Renal cortex interstitium (tissue), 15 donors: ENCODE results near the gene EIF4G3. TPM values are rescaled to one million over a fixed set of nuclear protein-coding genes. Genes with fewer than 3 reads are reported as not detected.
"Not testable (repeated sequence)": the region's sequence is repeated elsewhere in the genome, so short reads cannot be mapped to it uniquely, and the experiment has no call there.

Experiments
- DNase-seq, 11 donors: peaks; one replicate each; pipeline ENCODE4 v3.0.0-alpha.2; 2013; ENCODE audit warnings: low read depth in 9 of 11, low spot score in 4 of 11; ENCODE audit errors: extremely low read depth in 1 of 11
- long read RNA-seq, 16 experiments: transcript quantifications; one replicate each; lab custom pipeline, GENCODE V29; 2026
- polyA plus RNA-seq, 3 donors: library from polyadenylated mRNA; unstranded; fragments of 120-200 nt; gene quantifications; one replicate each; pipeline ENCODE4 v1.2.1, GENCODE V29; 2013; ENCODE audit not compliant: insufficient read length in 3 of 3

EIF4G3 gene, protein sequence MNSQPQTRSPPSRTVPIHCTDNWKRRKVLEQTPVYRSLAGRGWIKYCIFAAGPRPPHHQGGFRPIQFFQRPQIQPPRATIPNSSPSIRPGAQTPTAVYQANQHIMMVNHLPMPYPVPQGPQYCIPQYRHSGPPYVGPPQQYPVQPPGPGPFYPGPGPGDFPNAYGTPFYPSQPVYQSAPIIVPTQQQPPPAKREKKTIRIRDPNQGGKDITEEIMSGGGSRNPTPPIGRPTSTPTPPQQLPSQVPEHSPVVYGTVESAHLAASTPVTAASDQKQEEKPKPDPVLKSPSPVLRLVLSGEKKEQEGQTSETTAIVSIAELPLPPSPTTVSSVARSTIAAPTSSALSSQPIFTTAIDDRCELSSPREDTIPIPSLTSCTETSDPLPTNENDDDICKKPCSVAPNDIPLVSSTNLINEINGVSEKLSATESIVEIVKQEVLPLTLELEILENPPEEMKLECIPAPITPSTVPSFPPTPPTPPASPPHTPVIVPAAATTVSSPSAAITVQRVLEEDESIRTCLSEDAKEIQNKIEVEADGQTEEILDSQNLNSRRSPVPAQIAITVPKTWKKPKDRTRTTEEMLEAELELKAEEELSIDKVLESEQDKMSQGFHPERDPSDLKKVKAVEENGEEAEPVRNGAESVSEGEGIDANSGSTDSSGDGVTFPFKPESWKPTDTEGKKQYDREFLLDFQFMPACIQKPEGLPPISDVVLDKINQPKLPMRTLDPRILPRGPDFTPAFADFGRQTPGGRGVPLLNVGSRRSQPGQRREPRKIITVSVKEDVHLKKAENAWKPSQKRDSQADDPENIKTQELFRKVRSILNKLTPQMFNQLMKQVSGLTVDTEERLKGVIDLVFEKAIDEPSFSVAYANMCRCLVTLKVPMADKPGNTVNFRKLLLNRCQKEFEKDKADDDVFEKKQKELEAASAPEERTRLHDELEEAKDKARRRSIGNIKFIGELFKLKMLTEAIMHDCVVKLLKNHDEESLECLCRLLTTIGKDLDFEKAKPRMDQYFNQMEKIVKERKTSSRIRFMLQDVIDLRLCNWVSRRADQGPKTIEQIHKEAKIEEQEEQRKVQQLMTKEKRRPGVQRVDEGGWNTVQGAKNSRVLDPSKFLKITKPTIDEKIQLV (N-terminal part only)
- 10 to 100 TPM; 67.4 to 73.2 (median 70.4) TPM for polyA plus RNA-seq
- long read RNA-seq, donor 1 = 0 reads
- long read RNA-seq, donor 2 = 0 reads
- long read RNA-seq, donor 3, partial matches to known transcripts = 6 of 6 reads
- long read RNA-seq, donor 3, other reads (novel, unspliced or antisense) = 0 of 6 reads
- long read RNA-seq, donor 4, partial matches to known transcripts = 14 of 14 reads
- long read RNA-seq, donor 4, other reads (novel, unspliced or antisense) = 0 of 14 reads
- long read RNA-seq, donor 5 = 0 reads
- long read RNA-seq, donor 6, partial matches to known transcripts = 5 of 6 reads
- long read RNA-seq, donor 6, other reads (novel, unspliced or antisense) = 0 of 6 reads
- long read RNA-seq, donor 7, partial matches to known transcripts = 5 of 5 reads
- long read RNA-seq, donor 7, other reads (novel, unspliced or antisense) = 0 of 5 reads
- long read RNA-seq, donor 8, partial matches to known transcripts = 17 of 17 reads
- long read RNA-seq, donor 8, other reads (novel, unspliced or antisense) = 0 of 17 reads
- long read RNA-seq, donor 9, full-length matches to known transcripts = 3 of 57 reads
- long read RNA-seq, donor 9, partial matches to known transcripts = 54 of 57 reads
- long read RNA-seq, donor 9, other reads (novel, unspliced or antisense) = 0 of 57 reads
- long read RNA-seq, donor 10, partial matches to known transcripts = 9 of 9 reads
- long read RNA-seq, donor 10, other reads (novel, unspliced or antisense) = 0 of 9 reads
- long read RNA-seq, donor 11, full-length matches to known transcripts = 1 of 23 reads
- long read RNA-seq, donor 11, partial matches to known transcripts = 22 of 23 reads
- long read RNA-seq, donor 11, other reads (novel, unspliced or antisense) = 0 of 23 reads
- long read RNA-seq, donor 12, partial matches to known transcripts = 0 of 1 reads
- long read RNA-seq, donor 12, other reads (novel, unspliced or antisense) = 0 of 1 reads
- long read RNA-seq, donor 13, partial matches to known transcripts = 16 of 18 reads
- long read RNA-seq, donor 13, other reads (novel, unspliced or antisense) = 0 of 18 reads
- long read RNA-seq, donor 14, full-length matches to known transcripts = 2 of 2 reads
- long read RNA-seq, donor 14, partial matches to known transcripts = 0 of 2 reads
- long read RNA-seq, donor 14, other reads (novel, unspliced or antisense) = 0 of 2 reads
- long read RNA-seq, donor 15 = 0 reads
- long read RNA-seq, donor 16, partial matches to known transcripts = 79 of 80 reads
- long read RNA-seq, donor 16, other reads (novel, unspliced or antisense) = 0 of 80 reads

DNA sequence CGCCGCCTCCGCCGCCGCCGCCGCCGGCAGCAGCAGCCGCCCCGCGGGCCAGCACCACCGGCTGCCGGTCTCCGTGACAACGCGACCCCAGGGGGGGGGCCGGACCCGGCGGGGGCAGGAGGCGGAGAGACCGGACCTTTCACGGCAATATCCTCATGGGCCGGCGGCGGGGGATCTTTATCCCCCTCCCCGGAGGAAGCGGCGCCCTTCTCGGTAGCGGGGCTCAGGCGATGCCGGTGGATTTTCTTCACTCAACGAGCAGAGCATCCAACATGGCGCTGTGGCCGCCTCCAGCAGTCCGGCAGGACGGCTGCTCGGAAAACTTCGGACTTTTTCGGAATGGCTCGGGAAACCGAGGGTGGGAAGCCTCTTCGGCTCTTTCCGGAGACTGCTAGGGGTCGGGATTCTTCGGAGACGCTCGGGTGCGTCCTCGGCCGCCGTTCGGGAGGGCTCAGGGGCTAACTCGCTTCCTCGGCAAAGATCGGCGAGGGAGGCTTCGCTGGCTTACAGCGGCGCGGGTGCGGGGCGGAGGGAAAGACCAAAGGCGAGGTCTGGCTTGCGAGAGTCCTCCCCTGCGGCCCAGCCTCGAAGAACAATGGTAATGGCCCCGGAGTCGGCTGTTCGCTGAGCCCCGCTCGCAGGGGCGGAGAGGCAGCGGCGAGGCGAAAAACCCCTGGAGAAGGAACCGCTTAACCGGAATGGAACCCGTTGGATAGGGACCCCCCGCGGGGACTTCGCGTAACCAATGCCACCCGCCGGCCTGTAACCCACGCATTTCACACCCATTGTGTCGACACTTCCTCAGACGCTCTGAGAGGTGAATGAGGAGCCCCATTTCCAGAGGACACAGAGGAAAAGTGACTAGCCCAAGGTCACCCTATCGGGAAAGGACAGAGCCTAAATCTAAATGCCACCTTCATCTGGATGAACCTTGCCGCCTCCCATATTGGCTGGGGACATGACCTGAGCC, at the start of gene EIF4G3:
EIF4G3 (minus strand) TSS at position 312 of the 970 bp plus-strand sequence. CDS start 174,155 bp downstream, outside the sequence.
- DNase-seq = peak; percentile 95 to 100 (median 98)

- DNase-seq = no peak
Measured at GRCh38 chr1:21225065-21225464, 48.4 kb upstream of the EIF4G3 start.

DNA sequence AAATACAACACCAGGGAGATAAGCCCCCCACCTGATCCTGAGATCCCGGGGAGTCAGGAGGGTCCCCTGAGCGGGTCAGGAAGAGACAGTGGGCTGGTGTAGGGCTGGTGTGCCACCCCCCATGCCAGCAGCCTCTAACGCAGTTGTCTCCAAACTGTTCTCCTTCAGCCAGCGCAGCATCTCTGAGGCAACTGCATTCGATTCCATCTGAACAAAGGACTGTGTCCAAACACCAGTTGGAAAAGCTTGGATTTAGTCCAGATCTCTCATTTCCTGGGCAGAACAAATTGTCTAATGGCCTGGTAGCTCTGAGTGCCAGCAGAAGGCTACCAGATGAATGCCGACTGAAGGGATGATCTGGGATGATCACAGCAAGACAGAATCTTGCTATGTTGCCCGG, 44.1 kb upstream of the EIF4G3 start:
- DNase-seq = no peak

- DNase-seq = no peak
Measured at GRCh38 chr1:21219674-21220073, 43.0 kb upstream of the EIF4G3 start.

GRCh38 chr1:21217812-21218596, 41.3 kb upstream of the EIF4G3 start:
- no peak for DNase-seq

GRCh38 chr1:21216835-21217811, 40.4 kb upstream of the EIF4G3 start:
- DNase-seq = no peak

GRCh38 chr1:21212126-21212525, 35.4 kb upstream of the EIF4G3 start:
- no peak for DNase-seq

GRCh38 chr1:21208137-21208700, 31.5 kb upstream of the EIF4G3 start:
- not testable (repeated sequence) for DNase-seq

GRCh38 chr1:21206117-21206516, 29.4 kb upstream of the EIF4G3 start:
- DNase-seq = no peak

DNA sequence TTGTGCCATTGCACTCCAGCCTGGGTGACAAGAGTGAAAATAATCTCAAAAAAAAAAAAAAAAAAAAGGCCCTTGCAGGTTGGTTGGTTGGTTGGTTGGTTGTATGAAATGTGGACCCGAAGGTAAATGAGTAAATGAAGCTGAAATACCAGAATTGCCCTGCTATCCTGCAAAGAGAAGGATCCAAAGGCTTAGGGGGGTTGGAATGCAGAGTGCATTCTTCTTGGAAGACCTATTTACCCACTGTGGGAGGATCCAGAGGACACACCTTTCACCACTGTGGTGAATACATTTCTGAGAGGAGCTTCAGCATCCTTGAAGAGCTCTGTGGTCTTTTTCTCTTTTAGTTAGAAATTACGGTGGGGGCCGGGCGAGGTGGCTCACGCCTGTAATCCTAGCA, 28.7 kb upstream of the EIF4G3 start:
- DNase-seq = no peak

DNA sequence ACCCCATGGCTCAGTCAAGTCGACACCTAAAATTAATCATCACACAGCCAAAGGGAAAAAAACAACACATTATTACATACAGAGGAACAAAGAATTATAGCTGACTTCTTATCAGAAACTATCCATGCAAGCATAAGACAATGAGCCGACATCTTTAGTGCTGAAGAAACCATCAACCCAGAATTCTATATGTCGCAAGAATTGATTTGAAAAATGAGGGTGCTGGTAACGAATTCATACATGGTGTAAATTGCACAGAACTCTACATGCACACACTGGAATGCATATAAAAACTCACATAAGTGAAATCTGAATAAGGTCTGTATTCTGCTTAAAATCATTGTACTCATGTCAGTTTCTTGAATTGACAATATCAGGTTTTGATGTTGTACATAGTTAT, 25.0 kb upstream of the EIF4G3 start:
- no peak for DNase-seq

DNA sequence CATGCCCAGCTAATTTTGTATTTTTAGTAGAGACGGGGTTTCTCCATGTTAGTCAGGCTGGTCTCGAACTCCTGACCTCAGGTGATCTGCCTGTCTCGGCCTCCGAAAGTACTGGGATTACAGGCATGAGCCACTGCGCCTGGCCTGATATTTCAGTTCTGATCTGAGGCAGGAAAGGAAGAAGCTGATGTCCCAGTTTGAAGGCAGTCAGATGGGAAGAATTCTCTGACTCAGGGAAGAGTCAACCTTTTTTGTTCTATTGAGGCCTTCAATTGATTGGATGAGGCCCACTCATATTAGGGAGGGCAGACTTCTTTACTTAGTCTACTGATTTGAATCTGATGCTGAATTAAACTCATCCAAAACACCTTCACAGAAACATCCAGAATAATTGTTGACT, 24.5 kb upstream of the EIF4G3 start:
- not testable (repeated sequence) for DNase-seq

DNA sequence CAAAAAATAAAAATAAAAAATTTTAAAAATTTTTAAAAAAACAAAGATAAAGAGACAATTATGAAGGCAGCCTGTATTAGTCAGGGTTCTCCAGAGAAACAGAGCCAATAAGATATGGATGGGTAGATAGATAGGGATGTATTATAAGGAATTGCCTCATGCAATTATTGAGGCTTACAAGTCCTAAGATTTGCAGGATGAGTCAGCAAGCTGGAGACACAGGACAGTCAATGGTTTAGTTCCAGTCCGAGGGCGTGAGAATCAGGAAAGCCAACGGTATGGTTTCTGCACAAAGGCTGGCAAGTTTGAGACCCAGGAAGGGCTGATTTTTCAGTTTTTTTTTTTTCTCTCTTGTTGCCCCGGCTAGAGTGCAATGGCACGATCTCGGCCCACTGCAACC, 24.1 kb upstream of the EIF4G3 start:
- no peak for DNase-seq

DNA sequence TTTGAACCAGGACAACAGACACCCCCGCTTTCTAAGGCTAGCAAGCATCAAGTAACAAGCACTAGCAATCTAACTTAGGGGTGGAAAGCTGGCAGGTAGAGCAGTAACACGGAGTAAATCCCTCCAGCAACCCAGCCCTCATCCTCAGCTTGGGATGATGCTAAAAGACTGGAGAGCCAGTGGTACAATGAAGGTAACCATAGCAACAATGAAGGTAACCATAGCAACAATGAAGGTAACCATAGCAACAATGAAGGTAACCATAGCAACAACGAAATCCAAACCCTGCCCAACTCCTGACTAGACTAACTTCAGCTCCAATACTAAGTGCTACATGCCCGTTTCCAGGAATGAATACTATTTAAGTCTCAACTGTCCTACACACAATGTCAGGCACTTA, 22.2 kb upstream of the EIF4G3 start:
- DNase-seq = no peak
